K562 (cell line): ENCODE results near the gene LCTL. TPM values are rescaled to one million over a fixed set of nuclear protein-coding genes. Genes with fewer than 3 reads are reported as not detected.

Experiments
- ATAC-seq: fragments of 200-7000 bp; cut with Tn5 transposase; 3 replicates; pipeline ENCODE4 v1.9.1; 2020; ENCODE audit warnings: moderate library complexity
- BruUV-seq: library from RNA; stranded (reverse); fragments of 400-500 nt; replicated peaks from 2 replicates; lab custom pipeline; 2021; lab: Mats Ljungman, UMichigan
- CTCF ChIA-PET: fragments of 300-600 bp; formaldehyde crosslinking; extraction: SDS; loops from one replicate; lab custom pipeline; 2021; ENCODE audit warnings: low intra/inter-chr PET ratio; lab: Yijun Ruan, JAX
- POLR2A ChIA-PET: fragments of 300-600, 350-650 bp; sonication (Branson Sonifier 250); formaldehyde crosslinking; extraction: SDS; loops from one replicate; lab custom pipeline; 2021; ENCODE audit warnings: antibody characterized with exemption, inconsistent platforms; lab: Yijun Ruan, JAX
- DNase-seq, 4 experiments: peaks; one replicate each; pipeline versions ENCODE4 v3.0.0 to v3.0.0-alpha.2; 2011 to 2018; ENCODE audit warnings: low spot score in 3 of 4, mixed read lengths in 3 of 4; ENCODE audit errors: extremely low read depth in 1 of 4
- FAIRE-seq: peaks from 2 replicates; lab custom pipeline; 2011; peaks lifted over from hg19 to GRCh38; lab: Jason Lieb, UNC
- H2AFZ ChIP-seq: 2 replicates; pipeline ENCODE4 v1.6.0; 2011; ENCODE audit warnings: low read depth, low read length, control low read depth, inconsistent platforms
- H3K27ac ChIP-seq: fragments of 200-600 bp; 3 replicates; pipeline ENCODE4 v1.8.0; 2011; ENCODE audit warnings: low read depth, mild to moderate bottlenecking, control low read depth, inconsistent platforms, low read length, moderate library complexity, mixed read lengths; ENCODE audit errors: extremely low read depth
- H3K27me3 ChIP-seq, 2 experiments: fragments of 300-600 bp in 1 of 2; 2 replicates in 1 of 2; 3 replicates in 1 of 2; pipeline versions ENCODE4 v1.6.0 to v1.8.0; 2011; ENCODE audit warnings: inconsistent platforms in 2 of 2, low read length in 2 of 2, mild to moderate bottlenecking in 1 of 2, mixed read lengths in 1 of 2, moderate library complexity in 1 of 2; ENCODE audit not compliant: control insufficient read depth in 2 of 2, insufficient read depth in 2 of 2
- H3K36me3 ChIP-seq: fragments of 300-600 bp; 3 replicates; pipeline ENCODE4 v1.8.0; 2011; ENCODE audit warnings: mild to moderate bottlenecking, low read length, inconsistent platforms; ENCODE audit not compliant: control insufficient read depth, insufficient read depth
- H3K4me1 ChIP-seq, 2 experiments: fragments of 200-600 bp in 1 of 2; replicated peaks in 1 of 2; 2 replicates in 1 of 2; 3 replicates in 1 of 2; pipeline versions ENCODE4 v1.5.1 to v1.8.0; 2011; ENCODE audit warnings: inconsistent platforms in 2 of 2, low read length in 2 of 2, mild to moderate bottlenecking in 1 of 2, mixed read lengths in 1 of 2, moderate library complexity in 1 of 2; ENCODE audit not compliant: control insufficient read depth in 2 of 2, insufficient read depth in 2 of 2
- H3K4me2 ChIP-seq: 2 replicates; pipeline ENCODE4 v1.6.1; 2011; ENCODE audit warnings: low read length, control low read depth, inconsistent platforms, mixed read lengths; ENCODE audit not compliant: insufficient read depth
- H3K4me3 ChIP-seq: fragments of 200-600 bp; sonication (generic), shearing (Covaris generic); 2 replicates; pipeline ENCODE4 v1.5.1; 2016; ENCODE audit warnings: control low read depth, inconsistent platforms
- H3K79me2 ChIP-seq: fragments of 200-600 bp; 3 replicates; pipeline ENCODE4 v1.8.0; 2011; ENCODE audit warnings: low read length, inconsistent platforms; ENCODE audit not compliant: control insufficient read depth, insufficient read depth
- H3K9ac ChIP-seq, 2 experiments: 2 replicates each; pipeline versions ENCODE4 v1.6.0 to v1.6.1; 2011; ENCODE audit warnings: low read depth in 2 of 2, low read length in 2 of 2, control low read depth in 1 of 2, inconsistent platforms in 1 of 2, mild to moderate bottlenecking in 1 of 2, mixed read lengths in 1 of 2; ENCODE audit not compliant: insufficient read depth in 1 of 2
- H3K9me1 ChIP-seq: one replicate; pipeline ENCODE4 v1.6.0; 2011; ENCODE audit warnings: inconsistent platforms, mild to moderate bottlenecking, low read length, moderate library complexity; ENCODE audit not compliant: control insufficient read depth, insufficient read depth
- H3K9me3 ChIP-seq: replicated peaks from 2 replicates; pipeline ENCODE4 v1.5.1; 2011; ENCODE audit warnings: low read depth, low read length, inconsistent platforms; ENCODE audit not compliant: control insufficient read depth, insufficient read depth
- H4K20me1 ChIP-seq: replicated peaks from 2 replicates; pipeline ENCODE4 v1.6.1; 2011; ENCODE audit warnings: low read length, inconsistent platforms, mixed read lengths; ENCODE audit not compliant: control insufficient read depth, insufficient read depth
- POLR2G ChIP-seq: fragments of 200-400 bp; formaldehyde crosslinking; IDR thresholded peaks from 2 replicates; pipeline ENCODE4 v1.6.1; 2017; ENCODE audit warnings: low read depth, mild to moderate bottlenecking, antibody characterized with exemption, low read length, moderate library complexity
- RAD21 ChIP-seq, 2 experiments: fragments of 250-450 bp in 1 of 2; fragments of 450-650 bp in 1 of 2; sonication (Bioruptor Pico) in 1 of 2; formaldehyde crosslinking in 1 of 2; IDR thresholded peaks in 1 of 2; conservative IDR thresholded peaks in 1 of 2; 2 replicates each; pipeline versions ENCODE4 v1.4.0 to v1.8.0; 2020 to 2022; ENCODE audit warnings: mild to moderate bottlenecking in 2 of 2, moderate library complexity in 1 of 2
- SMARCC2 ChIP-seq: fragments of 450-650 bp; IDR thresholded peaks from 2 replicates; pipeline ENCODE4 v1.6.1; 2017; ENCODE audit warnings: antibody characterized with exemption, moderate library complexity, mild to moderate bottlenecking, low read depth
- ZNF197 ChIP-seq: fragments of 200-800 bp; sonication (Bioruptor generic); IDR thresholded peaks from 2 replicates; pipeline ENCODE4 v1.6.1; 2016; ENCODE audit warnings: low read depth, missing genetic modification characterization, missing compliant biosample characterization
- ZNF212 ChIP-seq: fragments of 450-650 bp; formaldehyde crosslinking; IDR thresholded peaks from 2 replicates; pipeline ENCODE4 v1.4.0; 2020; ENCODE audit warnings: mild to moderate bottlenecking
- ZNF24 ChIP-seq: fragments of 450-650 bp; IDR thresholded peaks from 2 replicates; pipeline ENCODE4 v1.6.1; 2016
- WGBS: fragments of 100-300 bp; shearing (Covaris generic); methylation state at CpG from one replicate; pipeline ENCODE4 v1.1.6; 2016; ENCODE audit warnings: low coverage, mixed read lengths; ENCODE audit not compliant: insufficient coverage; ENCODE audit errors: missing lambda C conversion rate; 5-methylcytosine and 5-hydroxymethylcytosine counted together
- in situ Hi-C: fragments of 300-500 bp; cut with MboI; formaldehyde crosslinking; loops from 4 replicates; pipeline ENCODE4 v1.15.0; 2018; ENCODE audit warnings: inconsistent platforms, mixed read lengths
- intact Hi-C: fragments of 100-400 bp; cut with micrococcal nuclease; formaldehyde crosslinking; loops from 2 replicates; pipeline ENCODE4 v1.14.2; 2022
- polyA plus RNA-seq, 8 experiments: library from polyadenylated mRNA; depleted of rRNA in 4 of 8; stranded (reverse) in 5 of 8; unstranded in 3 of 8; fragments of >200 nt; fragmentation: Nextera tagmentation in 2 of 8; fragmentation: Illumina TruSeq in 1 of 8; extraction: Ambion mirVana in 2 of 8; extraction: Trizol in 1 of 8; gene quantifications; 2 replicates each; pipeline versions ENCODE4 v1.2.1 to v1.2.3, GENCODE V29; 2011 to 2014; ENCODE audit warnings: inconsistent platforms in 1 of 8, missing spikeins in 1 of 8
- total RNA-seq, 7 experiments: library from RNA; depleted of rRNA in 6 of 7; stranded (reverse); fragments of >200 nt in 6 of 7; fragmentation: Illumina TruSeq in 2 of 7; extraction: Trizol in 2 of 7; gene quantifications; 2 replicates each; pipeline versions ENCODE4 v1.2.1 to v1.2.3, GENCODE V29; 2011 to 2021; ENCODE audit warnings: low replicate concordance in 1 of 7

LCTL gene
- total and polyA plus RNA-seq, 9 of the 15 experiments (the other 6 are each of a cell fraction or from before 2014, with no cell fraction given) = 0.08 to 0.31 (median 0.17) TPM; not detected in 6

GRCh38 chr15:66611257-66612053 lies 45.7 kb upstream of the LCTL start:
- no peak for DNase-seq
- peaks cover 86% of the 10 kb centered on the region for H3K79me2 ChIP-seq
- H3K9ac ChIP-seq = peak overlapping the region in 1 of 2 experiments; percentile 76; a peak in 2 of 4 replicates
- intact Hi-C loops (no loop called here), in situ Hi-C loops (loop anchor here (10.0 kb wide), 1 partner anchor 163 kb away; no protein-coding TSS in a partner anchor)
- H3K27ac ChIP-seq = no peak overlapping the region
- no peak for ATAC-seq
- ChIA-PET CTCF (no interaction called here), POLR2A (interaction anchor here (1.1 to 1.8 kb wide), 3 partner anchors 18 to 36 kb away, joined by 3 to 4 read pairs (median 3); no protein-coding TSS in a partner anchor)
- H4K20me1 ChIP-seq = peaks cover 18% of the 10 kb centered on the region; the same call in 1 of the 2 replicates
- H3K27me3 ChIP-seq = no peaks in the 10 kb centered on the region
- no peaks in the 10 kb centered on the region for H3K9me1 ChIP-seq
- H2AFZ ChIP-seq = no peak overlapping the region
- H3K9me3 ChIP-seq = no peaks in the 10 kb centered on the region
- no peak overlapping the region for H3K4me3 ChIP-seq
- peak; percentile 59 for FAIRE-seq
- no peak overlapping the region for H3K4me2 ChIP-seq
- 85% methylated on average over 8 of the region's 13 CpGs for WGBS
- TF ChIP-seq ZNF212 (CRISPR knock-in tag) (no peak), ZNF24 (peak; percentile 98), POLR2G (peak; percentile 45; the same call in 1 of the 2 replicates)
- TF ChIP-seq, all 486 proteins: peak for 2
- Histone ChIP-seq H3K4me1 (peaks cover 0 to 9% of the 10 kb centered on the region in 2 experiments; a peak in 3 of 5 replicates), H3K36me3 (peaks cover 65% of the 10 kb centered on the region)
- no TSS peak for BruUV-seq

GRCh38 chr15:66609876-66610275 lies 44.1 kb upstream of the LCTL start:
- ATAC-seq = no peak
- intact Hi-C loops (no loop called here), in situ Hi-C loops (loop anchor here (10.0 kb wide), 1 partner anchor 165 kb away; no protein-coding TSS in a partner anchor)
- Histone ChIP-seq H3K9me1 (no peaks in the 10 kb centered on the region), H3K9me3 (no peaks in the 10 kb centered on the region), H3K27me3 (no peaks in the 10 kb centered on the region), H4K20me1 (peaks cover 20% of the 10 kb centered on the region; the same call in 1 of the 2 replicates), H3K4me1 (peaks cover 0 to 9% of the 10 kb centered on the region in 2 experiments; a peak in 2 of 5 replicates), H3K79me2 (peaks cover 87% of the 10 kb centered on the region), H3K36me3 (peaks cover 61% of the 10 kb centered on the region), H3K4me2 (no peak overlapping the region), H2AFZ (no peak overlapping the region), H3K9ac (peak overlapping the region in 1 of 2 experiments; percentile 81; a peak in 2 of 4 replicates), H3K4me3 (no peak overlapping the region), H3K27ac (no peak overlapping the region)
- 72% methylated on average over 5 of the region's 5 CpGs for WGBS
- no TSS peak for BruUV-seq
- ChIA-PET CTCF (no interaction called here), POLR2A (interaction anchor here (1.2 to 2.1 kb wide), 3 partner anchors 9 to 28 kb away, joined by 4 to 11 read pairs (median 5); no protein-coding TSS in a partner anchor)
- DNase-seq = no peak
- no peak for FAIRE-seq
- TF ChIP-seq ZNF197 (no peak), RAD21 (CRISPR knock-in tag; conservative IDR thresholded peaks at IDR 0.05 in 1 of 2, IDR thresholded peaks at IDR 0.05 in 1 of 2) (no peak), SMARCC2 (no peak)
